Vagina (tissue), 2 donors: ENCODE results near the gene LRRC26.

Experiments used
- POLR2A ChIP-seq, 2 donors: fragments of 450-650 bp; IDR thresholded peaks; one replicate each; pipeline ENCODE4 v1.6.1; 2017; ENCODE audit warnings: antibody characterized with exemption in 2 of 2, mild to moderate bottlenecking in 2 of 2, moderate library complexity in 2 of 2
- TF ChIP-seq, protein P1 (sequence below), 3 experiments: fragments of 450-650 bp in 2 of 3; fragments of 200-600 bp in 1 of 3; sonication (generic) in 1 of 3; IDR thresholded peaks; one replicate each; pipeline ENCODE4 v1.5.1; 2017 to 2019; ENCODE audit warnings: antibody characterized with exemption in 3 of 3, mild to moderate bottlenecking in 2 of 3, moderate library complexity in 2 of 3

DNA sequence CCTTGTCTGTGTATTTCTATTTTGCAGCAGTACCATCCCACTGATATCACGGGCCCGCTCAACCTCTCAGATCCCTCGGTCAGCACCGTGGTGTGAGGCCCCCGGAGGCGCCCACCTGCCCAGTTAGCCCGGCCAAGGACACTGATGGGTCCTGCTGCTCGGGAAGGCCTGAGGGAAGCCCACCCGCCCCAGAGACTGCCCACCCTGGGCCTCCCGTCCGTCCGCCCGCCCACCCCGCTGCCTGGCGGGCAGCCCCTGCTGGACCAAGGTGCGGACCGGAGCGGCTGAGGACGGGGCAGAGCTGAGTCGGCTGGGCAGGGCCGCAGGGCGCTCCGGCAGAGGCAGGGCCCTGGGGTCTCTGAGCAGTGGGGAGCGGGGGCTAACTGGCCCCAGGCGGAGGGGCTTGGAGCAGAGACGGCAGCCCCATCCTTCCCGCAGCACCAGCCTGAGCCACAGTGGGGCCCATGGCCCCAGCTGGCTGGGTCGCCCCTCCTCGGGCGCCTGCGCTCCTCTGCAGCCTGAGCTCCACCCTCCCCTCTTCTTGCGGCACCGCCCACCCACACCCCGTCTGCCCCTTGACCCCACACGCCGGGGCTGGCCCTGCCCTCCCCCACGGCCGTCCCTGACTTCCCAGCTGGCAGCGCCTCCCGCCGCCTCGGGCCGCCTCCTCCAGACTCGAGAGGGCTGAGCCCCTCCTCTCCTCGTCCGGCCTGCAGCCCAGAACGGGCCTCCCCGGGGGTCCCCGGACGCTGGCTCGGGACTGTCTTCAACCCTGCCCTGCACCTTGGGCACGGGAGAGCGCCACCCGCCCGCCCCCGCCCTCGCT is 1.9 kb downstream of the LRRC26 start:
- TF ChIP-seq, protein P1, sequence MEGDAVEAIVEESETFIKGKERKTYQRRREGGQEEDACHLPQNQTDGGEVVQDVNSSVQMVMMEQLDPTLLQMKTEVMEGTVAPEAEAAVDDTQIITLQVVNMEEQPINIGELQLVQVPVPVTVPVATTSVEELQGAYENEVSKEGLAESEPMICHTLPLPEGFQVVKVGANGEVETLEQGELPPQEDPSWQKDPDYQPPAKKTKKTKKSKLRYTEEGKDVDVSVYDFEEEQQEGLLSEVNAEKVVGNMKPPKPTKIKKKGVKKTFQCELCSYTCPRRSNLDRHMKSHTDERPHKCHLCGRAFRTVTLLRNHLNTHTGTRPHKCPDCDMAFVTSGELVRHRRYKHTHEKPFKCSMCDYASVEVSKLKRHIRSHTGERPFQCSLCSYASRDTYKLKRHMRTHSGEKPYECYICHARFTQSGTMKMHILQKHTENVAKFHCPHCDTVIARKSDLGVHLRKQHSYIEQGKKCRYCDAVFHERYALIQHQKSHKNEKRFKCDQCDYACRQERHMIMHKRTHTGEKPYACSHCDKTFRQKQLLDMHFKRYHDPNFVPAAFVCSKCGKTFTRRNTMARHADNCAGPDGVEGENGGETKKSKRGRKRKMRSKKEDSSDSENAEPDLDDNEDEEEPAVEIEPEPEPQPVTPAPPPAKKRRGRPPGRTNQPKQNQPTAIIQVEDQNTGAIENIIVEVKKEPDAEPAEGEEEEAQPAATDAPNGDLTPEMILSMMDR (IDR thresholded peaks at IDR 0.05), result no peak
- no peak for TF ChIP-seq POLR2A (IDR thresholded peaks at IDR 0.05)
